Gastrocnemius medialis (tissue), 4 donors: ENCODE results near the gene GABRE. TPM values are rescaled to one million over a fixed set of nuclear protein-coding genes. Genes with fewer than 3 reads are reported as not detected.

ENCODE experiments used
- ATAC-seq, 2 donors: fragments of 150-250 bp; one replicate each; pipeline ENCODE4 v1.9.1; 2016
- DNase-seq, 2 donors: peaks; one replicate each; pipeline ENCODE4 v3.0.0-alpha.2; 2019
- H3K27ac ChIP-seq, 4 donors: fragments of 200-600 bp; sonication (generic); 1 replicate in 1 of 4; 2 replicates in 3 of 4; pipeline ENCODE4 v1.5.1; 2016 to 2018; ENCODE audit warnings: mild to moderate bottlenecking in 2 of 4, moderate library complexity in 1 of 4
- H3K27me3 ChIP-seq, 3 donors: fragments of 200-600 bp; sonication (generic) in 2 of 3; 1 replicate in 1 of 3; 2 replicates in 2 of 3; pipeline versions ENCODE4 v1.5.1 to v1.6.0; 2016 to 2019; ENCODE audit warnings: mild to moderate bottlenecking in 1 of 3, moderate library complexity in 1 of 3
- H3K36me3 ChIP-seq, 2 donors: fragments of 200-600 bp; sonication (generic) in 1 of 2; one replicate each; pipeline ENCODE4 v1.5.1; 2017 to 2018
- H3K4me1 ChIP-seq, 2 donors: fragments of 200-600 bp; sonication (generic) in 1 of 2; one replicate each; pipeline ENCODE4 v1.5.1; 2016 to 2017; ENCODE audit warnings: mild to moderate bottlenecking in 2 of 2
- H3K4me3 ChIP-seq, 4 donors: fragments of 200-600 bp; sonication (generic) in 3 of 4; 1 replicate in 1 of 4; 2 replicates in 3 of 4; pipeline ENCODE4 v1.5.1; 2016 to 2019; ENCODE audit warnings: mild to moderate bottlenecking in 2 of 4
- H3K9me3 ChIP-seq, 3 donors: fragments of 200-600 bp; sonication (generic) in 2 of 3; 1 replicate in 1 of 3; 2 replicates in 2 of 3; pipeline ENCODE4 v1.5.1; 2016 to 2019
- POLR2A ChIP-seq, 2 donors: fragments of 450-650 bp; IDR thresholded peaks; one replicate each; pipeline ENCODE4 v1.6.1; 2017; ENCODE audit warnings: antibody characterized with exemption in 2 of 2, mild to moderate bottlenecking in 2 of 2, moderate library complexity in 2 of 2
- in situ Hi-C, 4 donors: fragments of 200-750 bp; cut with MboI; loops; one replicate each; pipeline versions ENCODE4 v1.15.0 to v1.8.0; 2017; ENCODE audit warnings: low sequenced_read_pairs in 4 of 4
- intact Hi-C: fragments of 100-400 bp; cut with DNase I; formaldehyde crosslinking; loops from one replicate; pipeline ENCODE4 v1.15.1; 2023; ENCODE audit warnings: low total_unique reads
- total RNA-seq, 4 donors: library from RNA; depleted of rRNA; stranded (reverse); fragments of >200 nt; gene quantifications; one replicate each; pipeline versions ENCODE4 v1.1.0 to v1.2.3, GENCODE V29; 2016
- TF ChIP-seq, protein P1 (sequence below), 5 experiments: fragments of 450-650 bp in 3 of 5; fragments of 200-600 bp in 2 of 5; sonication (generic) in 2 of 5; IDR thresholded peaks in 4 of 5; conservative IDR thresholded peaks in 1 of 5; 1 replicate in 4 of 5; 2 replicates in 1 of 5; pipeline ENCODE4 v1.5.1; 2016 to 2019; ENCODE audit warnings: antibody characterized with exemption in 5 of 5, mild to moderate bottlenecking in 3 of 5, moderate library complexity in 3 of 5

Gene GABRE
- total RNA-seq, 4 donors from 2014 or later = 0.26 to 4.8 (median 2.3) TPM

DNA sequence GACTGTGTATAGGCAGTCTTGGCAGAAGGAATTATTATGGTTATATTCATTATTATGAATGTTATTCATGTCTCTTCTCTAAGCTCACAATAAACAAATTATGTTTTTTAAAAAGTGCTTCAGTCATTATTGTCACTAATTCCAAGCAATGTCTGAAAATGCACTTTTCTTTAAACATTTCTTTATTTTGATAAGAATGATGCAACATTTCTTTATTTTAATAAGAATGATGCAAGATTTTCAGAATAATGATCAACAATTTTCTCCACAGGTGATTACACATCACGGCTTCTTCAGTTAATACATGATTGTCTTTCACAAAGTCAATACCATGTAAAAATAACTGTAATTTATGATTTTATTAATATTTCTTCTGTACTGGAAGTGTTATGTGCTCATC lies 39.1 kb downstream of the GABRE start:
- no peak overlapping the region for H3K4me3 ChIP-seq
- intact Hi-C loops (no loop called here), in situ Hi-C loops (no loop called here)
- no peak for TF ChIP-seq POLR2A (IDR thresholded peaks at IDR 0.05)
- TF ChIP-seq, protein P1, sequence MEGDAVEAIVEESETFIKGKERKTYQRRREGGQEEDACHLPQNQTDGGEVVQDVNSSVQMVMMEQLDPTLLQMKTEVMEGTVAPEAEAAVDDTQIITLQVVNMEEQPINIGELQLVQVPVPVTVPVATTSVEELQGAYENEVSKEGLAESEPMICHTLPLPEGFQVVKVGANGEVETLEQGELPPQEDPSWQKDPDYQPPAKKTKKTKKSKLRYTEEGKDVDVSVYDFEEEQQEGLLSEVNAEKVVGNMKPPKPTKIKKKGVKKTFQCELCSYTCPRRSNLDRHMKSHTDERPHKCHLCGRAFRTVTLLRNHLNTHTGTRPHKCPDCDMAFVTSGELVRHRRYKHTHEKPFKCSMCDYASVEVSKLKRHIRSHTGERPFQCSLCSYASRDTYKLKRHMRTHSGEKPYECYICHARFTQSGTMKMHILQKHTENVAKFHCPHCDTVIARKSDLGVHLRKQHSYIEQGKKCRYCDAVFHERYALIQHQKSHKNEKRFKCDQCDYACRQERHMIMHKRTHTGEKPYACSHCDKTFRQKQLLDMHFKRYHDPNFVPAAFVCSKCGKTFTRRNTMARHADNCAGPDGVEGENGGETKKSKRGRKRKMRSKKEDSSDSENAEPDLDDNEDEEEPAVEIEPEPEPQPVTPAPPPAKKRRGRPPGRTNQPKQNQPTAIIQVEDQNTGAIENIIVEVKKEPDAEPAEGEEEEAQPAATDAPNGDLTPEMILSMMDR (IDR thresholded peaks at IDR 0.05 in 4 of 5, conservative IDR thresholded peaks at IDR 0.05 in 1 of 5) = no peak
- H3K36me3 ChIP-seq = no peaks in the 10 kb centered on the region
- H3K27ac ChIP-seq = no peak overlapping the region
- H3K9me3 ChIP-seq = no peaks in the 10 kb centered on the region
- ATAC-seq = no peak
- no peak for DNase-seq
- H3K27me3 ChIP-seq = no peaks in the 10 kb centered on the region
- no peaks in the 10 kb centered on the region for H3K4me1 ChIP-seq

DNA sequence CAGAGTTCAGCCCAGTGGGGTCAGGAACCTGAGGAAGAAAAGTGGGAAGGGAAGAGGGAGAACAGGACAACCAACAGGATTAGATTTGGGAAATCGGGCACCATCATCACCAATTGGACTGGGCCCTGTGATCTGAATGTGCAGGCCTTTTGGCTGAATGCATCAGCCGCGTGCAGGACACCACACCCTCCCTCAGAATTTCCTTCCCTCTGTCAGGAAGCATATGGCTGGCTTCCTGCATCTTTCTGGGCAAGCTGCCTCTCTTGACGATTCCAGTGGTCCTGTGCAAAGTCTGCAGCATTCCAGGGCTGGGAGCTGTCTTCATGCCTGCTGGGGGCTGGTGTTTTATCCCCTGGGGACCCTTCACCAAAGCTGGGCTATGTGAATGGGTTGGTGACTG lies 45.4 kb downstream of the GABRE start:
- no peaks in the 10 kb centered on the region for H3K4me1 ChIP-seq
- no peaks in the 10 kb centered on the region for H3K27me3 ChIP-seq
- in situ Hi-C loops = no loop called here
- H3K4me3 ChIP-seq = no peak overlapping the region
- H3K27ac ChIP-seq = no peak overlapping the region
- intact Hi-C loops = no loop called here
- no peaks in the 10 kb centered on the region for H3K36me3 ChIP-seq
- H3K9me3 ChIP-seq = no peaks in the 10 kb centered on the region
- ATAC-seq = no peak
- TF ChIP-seq, protein P1 (IDR thresholded peaks at IDR 0.05 in 4 of 5, conservative IDR thresholded peaks at IDR 0.05 in 1 of 5) = no peak
- no peak for TF ChIP-seq POLR2A (IDR thresholded peaks at IDR 0.05)
- no peak for DNase-seq

DNA sequence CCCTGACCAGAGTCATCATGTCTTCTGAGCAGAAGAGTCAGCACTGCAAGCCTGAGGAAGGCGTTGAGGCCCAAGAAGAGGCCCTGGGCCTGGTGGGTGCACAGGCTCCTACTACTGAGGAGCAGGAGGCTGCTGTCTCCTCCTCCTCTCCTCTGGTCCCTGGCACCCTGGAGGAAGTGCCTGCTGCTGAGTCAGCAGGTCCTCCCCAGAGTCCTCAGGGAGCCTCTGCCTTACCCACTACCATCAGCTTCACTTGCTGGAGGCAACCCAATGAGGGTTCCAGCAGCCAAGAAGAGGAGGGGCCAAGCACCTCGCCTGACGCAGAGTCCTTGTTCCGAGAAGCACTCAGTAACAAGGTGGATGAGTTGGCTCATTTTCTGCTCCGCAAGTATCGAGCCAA lies 50.8 kb downstream of the GABRE start:
- H3K27me3 ChIP-seq = no peaks in the 10 kb centered on the region
- no peaks in the 10 kb centered on the region for H3K36me3 ChIP-seq
- no peak overlapping the region for H3K4me3 ChIP-seq
- no peaks in the 10 kb centered on the region for H3K9me3 ChIP-seq
- TF ChIP-seq, protein P1 (IDR thresholded peaks at IDR 0.05 in 4 of 5, conservative IDR thresholded peaks at IDR 0.05 in 1 of 5) = no peak
- TF ChIP-seq POLR2A (IDR thresholded peaks at IDR 0.05) = no peak
- DNase-seq (no peak), ATAC-seq (no peak)
- no peaks in the 10 kb centered on the region for H3K4me1 ChIP-seq
- intact Hi-C loops = no loop called here
- in situ Hi-C loops = no loop called here
- H3K27ac ChIP-seq = no peak overlapping the region

DNA sequence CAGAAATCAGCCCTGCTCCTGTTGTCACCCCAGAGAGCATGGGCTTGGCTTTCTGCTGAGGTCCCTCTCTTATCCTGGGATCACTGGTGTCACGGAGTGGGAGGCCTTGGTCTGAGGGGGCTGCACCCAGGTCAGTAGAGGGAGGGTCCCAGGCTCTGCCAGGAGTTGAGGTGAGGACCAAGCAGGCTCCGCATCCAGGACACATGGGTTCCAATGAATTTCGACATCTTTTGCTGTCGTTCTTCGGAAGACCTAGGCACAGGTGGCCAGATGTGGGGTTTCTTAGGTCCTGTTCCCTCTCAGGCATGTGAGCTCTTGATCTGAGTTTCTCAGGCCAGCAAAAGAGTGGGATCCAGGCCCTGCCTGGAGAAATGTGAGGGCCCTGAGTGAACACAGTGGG lies 51.8 kb downstream of the GABRE start:
- H3K4me3 ChIP-seq = no peak overlapping the region
- no peak for DNase-seq
- no peak overlapping the region for H3K27ac ChIP-seq
- no peaks in the 10 kb centered on the region for H3K4me1 ChIP-seq
- H3K36me3 ChIP-seq = no peaks in the 10 kb centered on the region
- intact Hi-C loops = no loop called here
- no peak for TF ChIP-seq POLR2A (IDR thresholded peaks at IDR 0.05)
- TF ChIP-seq, protein P1 (IDR thresholded peaks at IDR 0.05 in 4 of 5, conservative IDR thresholded peaks at IDR 0.05 in 1 of 5) = no peak
- in situ Hi-C loops = no loop called here
- H3K27me3 ChIP-seq = no peaks in the 10 kb centered on the region
- H3K9me3 ChIP-seq = no peaks in the 10 kb centered on the region
- no peak for ATAC-seq

DNA sequence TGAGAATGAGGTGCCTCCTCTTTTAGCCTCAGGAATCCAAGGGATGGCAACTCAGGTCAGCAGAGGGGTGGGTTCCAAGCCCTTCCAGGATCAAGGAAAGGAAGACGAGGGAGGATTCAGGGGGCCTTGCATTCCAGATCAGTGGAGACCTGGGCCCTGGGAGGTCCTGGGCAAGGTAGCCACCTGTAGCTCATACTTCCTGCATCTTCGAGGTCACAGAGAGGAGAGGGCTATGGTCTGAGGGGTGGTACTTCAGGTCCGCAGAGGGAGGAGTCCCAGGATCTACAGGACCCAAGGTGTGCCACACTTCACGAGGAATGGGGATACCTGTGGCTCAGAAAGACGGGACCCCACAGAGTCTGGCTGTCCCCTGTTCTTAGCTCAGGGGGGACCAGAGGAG lies 52.6 kb downstream of the GABRE start:
- no peak overlapping the region for H3K27ac ChIP-seq
- no peaks in the 10 kb centered on the region for H3K4me1 ChIP-seq
- intact Hi-C loops (no loop called here), in situ Hi-C loops (no loop called here)
- ATAC-seq = no peak
- H3K27me3 ChIP-seq = no peaks in the 10 kb centered on the region
- TF ChIP-seq POLR2A (IDR thresholded peaks at IDR 0.05) = no peak
- TF ChIP-seq, protein P1 (IDR thresholded peaks at IDR 0.05 in 4 of 5, conservative IDR thresholded peaks at IDR 0.05 in 1 of 5) = no peak
- H3K36me3 ChIP-seq = no peaks in the 10 kb centered on the region
- H3K9me3 ChIP-seq = no peaks in the 10 kb centered on the region
- H3K4me3 ChIP-seq = no peak overlapping the region
- DNase-seq = no peak
